GM20431 (cell line): ENCODE measurements around the gene HKDC1.

ENCODE experiments used
- in situ Hi-C: fragments of 300-500 bp; cut with MseI, MboI; formaldehyde crosslinking; loops from one replicate; pipeline ENCODE4 v1.15.0; 2020; ENCODE audit warnings: low sequenced_read_pairs; ENCODE audit not compliant: unreplicated experiment

Gene HKDC1

GRCh38 chr10:69214666-69215131 is 5.4 kb upstream of the HKDC1 start:
- in situ Hi-C loops, result loop anchor here (25.0 kb wide), 1 partner anchor 227 kb away; the partner anchor contains the start of gene KIFBP

GRCh38 chr10:69215405-69216171 is 4.5 kb upstream of the HKDC1 start:
- in situ Hi-C loops, result loop anchor here (25.0 kb wide), 1 partner anchor 228 kb away; the partner anchor contains the start of gene KIFBP

GRCh38 chr10:69216577-69217118 is 3.5 kb upstream of the HKDC1 start:
- in situ Hi-C loops, result loop anchor here (25.0 kb wide), 1 partner anchor 229 kb away; the partner anchor contains the start of gene KIFBP

- in situ Hi-C loops, result loop anchor here (25.0 kb wide), 1 partner anchor 230 kb away; the partner anchor contains the start of gene KIFBP
These were observed 2.9 kb upstream of the HKDC1 start for GRCh38 chr10:69217119-69217754.

GRCh38 chr10:69218831-69219230 is 1.3 kb upstream of the HKDC1 start:
- in situ Hi-C loops, result loop anchor here (25.0 kb wide), 1 partner anchor 232 kb away; the partner anchor contains the start of gene KIFBP

- in situ Hi-C loops, result loop anchor here (25.0 kb wide), 1 partner anchor 233 kb away; the partner anchor contains the start of gene KIFBP
These were observed 375 bp downstream of the HKDC1 start for GRCh38 chr10:69220507-69220906.

- in situ Hi-C loops, result loop anchor here (25.0 kb wide), 1 partner anchor 235 kb away; the partner anchor contains the start of gene KIFBP
These were observed 2.3 kb downstream of the HKDC1 start for GRCh38 chr10:69222157-69223027.

- in situ Hi-C loops, result loop anchor here (25.0 kb wide), 1 partner anchor 236 kb away; the partner anchor contains the start of gene KIFBP
These were observed 2.9 kb downstream of the HKDC1 start for GRCh38 chr10:69223028-69223342.

- in situ Hi-C loops, result loop anchor here (25.0 kb wide), 1 partner anchor 238 kb away; the partner anchor contains the start of gene KIFBP
These were observed 4.9 kb downstream of the HKDC1 start for GRCh38 chr10:69224862-69225657.

- in situ Hi-C loops, result no loop called here
These were observed 5.5 kb downstream of the HKDC1 start for GRCh38 chr10:69225681-69226080.

GRCh38 chr10:69226919-69227450 is 6.9 kb downstream of the HKDC1 start:
- in situ Hi-C loops, result no loop called here

- in situ Hi-C loops, result no loop called here
These were observed 8.0 kb downstream of the HKDC1 start for GRCh38 chr10:69228151-69228550.

- in situ Hi-C loops, result no loop called here
These were observed 9.4 kb downstream of the HKDC1 start for GRCh38 chr10:69229616-69229916.

GRCh38 chr10:69230128-69230527 is 10.0 kb downstream of the HKDC1 start:
- in situ Hi-C loops, result no loop called here

GRCh38 chr10:69232252-69232651 is 12.1 kb downstream of the HKDC1 start:
- in situ Hi-C loops, result no loop called here

- in situ Hi-C loops, result no loop called here
These were observed 12.8 kb downstream of the HKDC1 start for GRCh38 chr10:69232736-69233480.

GRCh38 chr10:69234447-69234846 is 14.3 kb downstream of the HKDC1 start:
- in situ Hi-C loops, result no loop called here

GRCh38 chr10:69237528-69238159 is 17.5 kb downstream of the HKDC1 start:
- in situ Hi-C loops, result loop anchor here (5.0 kb wide), 1 partner anchor 155 kb away; no protein-coding TSS in a partner anchor
